Peyer's patch (tissue), 4 donors: Measurements from ENCODE around the gene SOX10.

Experiments
- CTCF ChIP-seq, 6 experiments: fragments of 450-650 bp in 4 of 6; fragments of 200-600 bp in 2 of 6; sonication (generic) in 1 of 6; IDR thresholded peaks; one replicate each; pipeline ENCODE4 v1.5.1; 2017 to 2019; ENCODE audit warnings: antibody characterized with exemption in 6 of 6, mild to moderate bottlenecking in 3 of 6, moderate library complexity in 1 of 6
- POLR2A ChIP-seq, 2 donors: fragments of 450-650 bp; IDR thresholded peaks; one replicate each; pipeline ENCODE4 v1.5.1; 2017; ENCODE audit warnings: antibody characterized with exemption in 2 of 2, mild to moderate bottlenecking in 2 of 2, moderate library complexity in 2 of 2

- TF ChIP-seq CTCF (IDR thresholded peaks at IDR 0.05), result no peak
- no peak for TF ChIP-seq POLR2A (IDR thresholded peaks at IDR 0.05)
Observed at GRCh38 chr22:37970864-37971263, 13.5 kb downstream of the SOX10 start.
